HG03159 (cell line): Measurements from ENCODE around the gene ASXL1.
"Not testable (repeated sequence)": the region's sequence is repeated elsewhere in the genome, so short reads cannot be mapped to it uniquely, and the experiment has no call there.

Experiments used
- ATAC-seq: cut with Tn5 transposase; IDR thresholded peaks from one replicate; pipeline ENCODE4 v1.9.1; 2021; ENCODE audit warnings: mild to moderate bottlenecking, moderate library complexity; ENCODE audit not compliant: unreplicated experiment

Gene ASXL1

GRCh38 chr20:32463642-32464400 lies 105.7 kb downstream of the ASXL1 start:
- no peak for ATAC-seq

- no peak for ATAC-seq
Measured at GRCh38 chr20:32464401-32465091, 106.4 kb downstream of the ASXL1 start.

GRCh38 chr20:32465092-32465900 lies 107.2 kb downstream of the ASXL1 start:
- no peak for ATAC-seq

- ATAC-seq: not testable (repeated sequence)
Measured at GRCh38 chr20:32465901-32466675, 108.0 kb downstream of the ASXL1 start.

GRCh38 chr20:32466739-32467505 lies 108.8 kb downstream of the ASXL1 start:
- ATAC-seq: no peak

- ATAC-seq: no peak
Measured at GRCh38 chr20:32467506-32468312, 109.6 kb downstream of the ASXL1 start.

GRCh38 chr20:32468313-32468640 lies 110.1 kb downstream of the ASXL1 start:
- ATAC-seq: no peak

- ATAC-seq: no peak
Measured at GRCh38 chr20:32468860-32469259, 110.7 kb downstream of the ASXL1 start.

- ATAC-seq: no peak
Measured at GRCh38 chr20:32470025-32470861, 112.1 kb downstream of the ASXL1 start.

GRCh38 chr20:32470940-32471339 lies 112.8 kb downstream of the ASXL1 start:
- ATAC-seq: no peak

- no peak for ATAC-seq
Measured at GRCh38 chr20:32472581-32473207, 114.6 kb downstream of the ASXL1 start.

GRCh38 chr20:32473231-32474008 lies 115.3 kb downstream of the ASXL1 start:
- no peak for ATAC-seq

GRCh38 chr20:32474009-32474716 lies 116.0 kb downstream of the ASXL1 start:
- no peak for ATAC-seq

GRCh38 chr20:32474717-32474966 lies 116.5 kb downstream of the ASXL1 start:
- ATAC-seq: no peak

GRCh38 chr20:32474967-32475811 lies 117.1 kb downstream of the ASXL1 start:
- no peak for ATAC-seq
